WERI-Rb-1 (cell line): ENCODE results near the gene PEPD.

Experiments used
- DNase-seq: peaks from one replicate; pipeline ENCODE4 v3.0.0-alpha.2; 2020
- H3K27ac ChIP-seq: fragments of 250-450 bp; sonication (Bioruptor Pico); 2 replicates; pipeline ENCODE4 v1.5.1; 2020; ENCODE audit warnings: mild to moderate bottlenecking, moderate library complexity
- H3K27me3 ChIP-seq: fragments of 250-450 bp; sonication (Bioruptor Pico); 2 replicates; pipeline ENCODE4 v1.5.1; 2021; ENCODE audit warnings: mild to moderate bottlenecking, low read depth, moderate library complexity; ENCODE audit not compliant: insufficient read depth, severe bottlenecking
- H3K36me3 ChIP-seq: fragments of 250-450 bp; sonication (Bioruptor Pico); 2 replicates; pipeline ENCODE4 v1.5.1; 2020; ENCODE audit warnings: mild to moderate bottlenecking, moderate library complexity
- H3K4me3 ChIP-seq: 2 replicates; pipeline ENCODE4 v1.5.1; 2011; ENCODE audit warnings: low read depth, mild to moderate bottlenecking, control low read depth, low read length
- H3K9me3 ChIP-seq: fragments of 250-450 bp; sonication (Bioruptor Pico); 2 replicates; pipeline ENCODE4 v1.5.1; 2021; ENCODE audit warnings: mild to moderate bottlenecking, moderate library complexity; ENCODE audit not compliant: severe bottlenecking
- CTCF ChIP-seq: IDR thresholded peaks from 2 replicates; pipeline ENCODE4 v1.5.1; 2011; ENCODE audit warnings: low read depth, mild to moderate bottlenecking, control low read depth, inconsistent platforms, low read length

The PEPD gene

GRCh38 chr19:33514885-33515551 is 6.6 kb downstream of the PEPD start:
- H3K4me3 ChIP-seq, result no peak overlapping the region
- no peak for DNase-seq
- H3K27me3 ChIP-seq, result no peaks in the 10 kb centered on the region
- H3K36me3 ChIP-seq, result no peaks in the 10 kb centered on the region
- no peak overlapping the region for H3K27ac ChIP-seq
- no peak for TF ChIP-seq CTCF
- no peaks in the 10 kb centered on the region for H3K9me3 ChIP-seq

GRCh38 chr19:33513424-33513823 is 8.2 kb downstream of the PEPD start:
- Histone ChIP-seq H3K27me3 (no peaks in the 10 kb centered on the region), H3K4me3 (no peak overlapping the region), H3K9me3 (no peaks in the 10 kb centered on the region), H3K36me3 (no peaks in the 10 kb centered on the region; the same call in 1 of the 2 replicates), H3K27ac (no peak overlapping the region)
- DNase-seq, result no peak
- TF ChIP-seq CTCF, result no peak

- H3K36me3 ChIP-seq, result no peaks in the 10 kb centered on the region; the same call in 1 of the 2 replicates
- no peaks in the 10 kb centered on the region for H3K9me3 ChIP-seq
- no peaks in the 10 kb centered on the region for H3K27me3 ChIP-seq
- no peak overlapping the region for H3K4me3 ChIP-seq
- TF ChIP-seq CTCF, result no peak
- H3K27ac ChIP-seq, result no peak overlapping the region
- no peak for DNase-seq
Observed at GRCh38 chr19:33512580-33513137, 8.9 kb downstream of the PEPD start.

GRCh38 chr19:33512021-33512420 is 9.6 kb downstream of the PEPD start:
- no peak for DNase-seq
- Histone ChIP-seq H3K27me3 (no peaks in the 10 kb centered on the region), H3K36me3 (no peaks in the 10 kb centered on the region; the same call in 1 of the 2 replicates), H3K9me3 (no peaks in the 10 kb centered on the region), H3K27ac (no peak overlapping the region), H3K4me3 (no peak overlapping the region)
- no peak for TF ChIP-seq CTCF

GRCh38 chr19:33511346-33511745 is 10.2 kb downstream of the PEPD start:
- no peaks in the 10 kb centered on the region for H3K27me3 ChIP-seq
- no peaks in the 10 kb centered on the region; the same call in 1 of the 2 replicates for H3K36me3 ChIP-seq
- TF ChIP-seq CTCF, result no peak
- no peak overlapping the region for H3K4me3 ChIP-seq
- H3K9me3 ChIP-seq, result no peaks in the 10 kb centered on the region
- no peak overlapping the region for H3K27ac ChIP-seq
- DNase-seq, result no peak
